HepG2 (cell line): ENCODE results near the gene KAZN. TPM values are rescaled to one million over a fixed set of nuclear protein-coding genes. Genes with fewer than 3 reads are reported as not detected.

ENCODE experiments used
- ATAC-seq: fragments of 200-7000 bp; cut with Tn5 transposase; 3 replicates; pipeline ENCODE4 v1.9.1; 2020; ENCODE audit warnings: mild to moderate bottlenecking, moderate library complexity
- BruUV-seq: library from RNA; stranded (reverse); fragments of 400-500 nt; replicated peaks from 2 replicates; lab custom pipeline; 2021; lab: Mats Ljungman, UMichigan
- CTCF ChIA-PET: fragments of 300-600 bp; formaldehyde crosslinking; extraction: SDS; loops from one replicate; lab custom pipeline; 2021; ENCODE audit warnings: low total read pairs, inconsistent platforms, low intra/inter-chr PET ratio; lab: Yijun Ruan, JAX
- POLR2A ChIA-PET: fragments of 350-600 bp; sonication (Branson Sonifier 250); formaldehyde crosslinking; loops from one replicate; lab custom pipeline; 2020; ENCODE audit warnings: antibody characterized with exemption, inconsistent platforms; lab: Yijun Ruan, JAX
- DNase-seq: peaks from one replicate; pipeline ENCODE4 v3.0.0-alpha.2; 2015; ENCODE audit warnings: low spot score
- FAIRE-seq: peaks from 3 replicates; lab custom pipeline; 2011; peaks lifted over from hg19 to GRCh38; lab: Jason Lieb, UNC
- H2AFZ ChIP-seq: one replicate; pipeline ENCODE4 v1.6.1; 2011; ENCODE audit warnings: low read length, inconsistent platforms
- H3K27ac ChIP-seq: fragments of 300-600 bp; 3 replicates; pipeline ENCODE4 v1.8.0; 2011; ENCODE audit warnings: mixed run types, mild to moderate bottlenecking, mixed read lengths, low read length, inconsistent platforms; ENCODE audit not compliant: insufficient read depth; ENCODE audit errors: extremely low read length
- H3K27me3 ChIP-seq, 2 experiments: fragments of 200-600 bp in 1 of 2; 2 replicates in 1 of 2; 3 replicates in 1 of 2; pipeline versions ENCODE4 v1.6.0 to v1.8.0; 2011; ENCODE audit warnings: low read length in 2 of 2, mild to moderate bottlenecking in 2 of 2, moderate library complexity in 2 of 2, inconsistent platforms in 1 of 2; ENCODE audit not compliant: insufficient read depth in 2 of 2, control insufficient read depth in 1 of 2
- H3K36me3 ChIP-seq, 2 experiments: fragments of 200-600 bp in 1 of 2; replicated peaks in 1 of 2; 2 replicates in 1 of 2; 3 replicates in 1 of 2; pipeline versions ENCODE4 v1.5.1 to v1.8.0; 2011; ENCODE audit warnings: low read length in 2 of 2, inconsistent platforms in 1 of 2; ENCODE audit not compliant: insufficient read depth in 2 of 2, control insufficient read depth in 1 of 2
- H3K4me1 ChIP-seq: 2 replicates; pipeline ENCODE4 v1.5.1; 2012; ENCODE audit warnings: low read length, inconsistent platforms; ENCODE audit not compliant: insufficient read depth
- H3K4me2 ChIP-seq: 2 replicates; pipeline ENCODE4 v1.6.0; 2011; ENCODE audit warnings: low read depth, low read length, inconsistent platforms
- H3K4me3 ChIP-seq, 3 experiments: fragments of 200-600 bp in 1 of 3; sonication (generic), shearing (Covaris generic) in 1 of 3; replicated peaks in 1 of 3; 2 replicates each; pipeline ENCODE4 v1.5.1; 2011 to 2016; ENCODE audit warnings: low read length in 3 of 3, inconsistent platforms in 2 of 3, low read depth in 2 of 3, mild to moderate bottlenecking in 2 of 3, control low read depth in 1 of 3, mixed read lengths in 1 of 3; ENCODE audit not compliant: insufficient read depth in 1 of 3
- H3K79me2 ChIP-seq: one replicate; pipeline ENCODE4 v1.6.1; 2011; ENCODE audit warnings: low read length, inconsistent platforms; ENCODE audit not compliant: insufficient read depth
- H3K9ac ChIP-seq: 2 replicates; pipeline ENCODE4 v1.6.0; 2011; ENCODE audit warnings: mild to moderate bottlenecking, low read depth, low read length, inconsistent platforms; ENCODE audit not compliant: insufficient read depth
- H3K9me3 ChIP-seq: 2 replicates; pipeline ENCODE4 v1.5.1; 2012; ENCODE audit warnings: mild to moderate bottlenecking, low read length
- H4K20me1 ChIP-seq: 2 replicates; pipeline ENCODE4 v1.6.0; 2011; ENCODE audit warnings: inconsistent platforms, mild to moderate bottlenecking, low read length, moderate library complexity; ENCODE audit not compliant: insufficient read depth
- ADNP ChIP-seq: sonication (generic); formaldehyde crosslinking; IDR thresholded peaks from 2 replicates; pipeline ENCODE4 v1.4.0; 2020; ENCODE audit warnings: missing genetic modification reagents
- ATF7 ChIP-seq, 2 experiments: fragments of 450-650 bp in 1 of 2; sonication (generic) in 1 of 2; formaldehyde crosslinking in 1 of 2; IDR thresholded peaks; 2 replicates each; pipeline versions ENCODE4 v1.4.0 to v1.6.1; 2016 to 2020; ENCODE audit warnings: antibody characterized with exemption in 1 of 2, mild to moderate bottlenecking in 1 of 2, missing genetic modification reagents in 1 of 2
- CREB1 ChIP-seq, 2 experiments: fragments of 450-650 bp in 1 of 2; IDR thresholded peaks; 2 replicates each; pipeline ENCODE4 v1.6.1; 2016 to 2017; ENCODE audit warnings: control low read depth in 1 of 2, mild to moderate bottlenecking in 1 of 2, missing compliant biosample characterization in 1 of 2, missing genetic modification characterization in 1 of 2
- GATAD2A ChIP-seq: IDR thresholded peaks from 2 replicates; pipeline ENCODE4 v1.6.1; 2016
- JDP2 ChIP-seq: sonication (generic); formaldehyde crosslinking; IDR thresholded peaks from 2 replicates; pipeline ENCODE4 v1.8.1; 2022; ENCODE audit warnings: missing genetic modification reagents, borderline replicate concordance
- PAWR ChIP-seq: sonication (generic); formaldehyde crosslinking; IDR thresholded peaks from 2 replicates; pipeline ENCODE4 v1.4.0; 2020; ENCODE audit warnings: missing genetic modification reagents, mild to moderate bottlenecking, borderline replicate concordance
- PREB ChIP-seq: sonication (generic); formaldehyde crosslinking; IDR thresholded peaks from 2 replicates; pipeline ENCODE4 v1.4.0; 2020; ENCODE audit warnings: missing genetic modification reagents
- RARG ChIP-seq: sonication (generic); formaldehyde crosslinking; IDR thresholded peaks from 2 replicates; pipeline ENCODE4 v1.4.0; 2020; ENCODE audit warnings: low read depth, mild to moderate bottlenecking, missing genetic modification reagents
- TMF1 ChIP-seq: sonication (generic); formaldehyde crosslinking; IDR thresholded peaks from 2 replicates; pipeline ENCODE4 v1.8.1; 2022; ENCODE audit warnings: low read depth, missing genetic modification reagents
- XRCC5 ChIP-seq: fragments of 200-400 bp; formaldehyde crosslinking; optimal IDR thresholded peaks from 2 replicates; pipeline ENCODE3; 2017; ENCODE audit warnings: mild to moderate bottlenecking, low read length
- ZFP1 ChIP-seq: IDR thresholded peaks from 2 replicates; pipeline ENCODE4 v1.6.1; 2016
- ZNF224 ChIP-seq: sonication (generic); formaldehyde crosslinking; IDR thresholded peaks from 2 replicates; pipeline ENCODE4 v1.5.0; 2020; ENCODE audit warnings: mild to moderate bottlenecking, missing genetic modification reagents
- ZNF24 ChIP-seq: fragments of 450-650 bp; IDR thresholded peaks from 2 replicates; pipeline ENCODE4 v1.6.1; 2017; ENCODE audit warnings: antibody characterized with exemption, mild to moderate bottlenecking
- WGBS: methylation state at CpG from one replicate; pipeline ENCODE4 v1.1.6; 2017; ENCODE audit warnings: low lambda C conversion rate; 5-methylcytosine and 5-hydroxymethylcytosine counted together
- in situ Hi-C: cut with HindIII; loops from 2 replicates; pipeline ENCODE4 v1.10.0; 2017; ENCODE audit warnings: low pct_unique_long_range_greater_than_20kb; ENCODE audit not compliant: extremely low pct_ligation_motif_present
- intact Hi-C: fragments of 100-400 bp; cut with micrococcal nuclease; formaldehyde crosslinking; loops from one replicate; pipeline ENCODE4 v1.10.0; 2022; ENCODE audit not compliant: unreplicated experiment
- polyA plus RNA-seq, 8 experiments: library from polyadenylated mRNA; depleted of rRNA in 3 of 8; stranded (reverse) in 7 of 8; unstranded in 1 of 8; fragments of >200 nt; fragmentation: Illumina TruSeq in 4 of 8; extraction: Trizol in 4 of 8; gene quantifications; 2 replicates each; pipeline versions ENCODE4 v1.2.1 to v1.2.3, GENCODE V29; 2011 to 2016; ENCODE audit warnings: low read depth in 4 of 8, missing spikeins in 1 of 8, mixed read lengths in 1 of 8; ENCODE audit not compliant: insufficient read depth in 1 of 8
- total RNA-seq, 5 experiments: library from RNA; depleted of rRNA; stranded (reverse); fragments of >200 nt; fragmentation: Illumina TruSeq; extraction: Trizol; gene quantifications; 2 replicates each; pipeline ENCODE4 v1.2.3, GENCODE V29; 2016; ENCODE audit warnings: low read depth in 1 of 5
- TF ChIP-seq, protein P1 (sequence below): sonication (generic); formaldehyde crosslinking; IDR thresholded peaks from 2 replicates; pipeline ENCODE4 v1.4.0; 2020; ENCODE audit warnings: missing genetic modification reagents
- TF ChIP-seq, protein P2 (sequence below): sonication (generic); formaldehyde crosslinking; IDR thresholded peaks from 2 replicates; pipeline ENCODE4; 2020; ENCODE audit warnings: missing genetic modification reagents, mild to moderate bottlenecking, borderline replicate concordance

The KAZN gene
- total and polyA plus RNA-seq, 2 of the 13 experiments (the other 11 are each of a cell fraction or from before 2014, with no cell fraction given), result 10.4 to 13.5 TPM

GRCh38 chr1:14590411-14591180, 7.9 kb upstream of the KAZN start:
- H3K27ac ChIP-seq, result no peak overlapping the region
- no peaks in the 10 kb centered on the region for H3K36me3 ChIP-seq
- TF ChIP-seq RARG (CRISPR knock-in tag) (no peak), CREB1 (IDR thresholded peaks at IDR 0.05) (peak; percentile 94), CREB1 (CRISPR knock-in tag; IDR thresholded peaks at IDR 0.05) (no peak), PAWR (CRISPR knock-in tag) (no peak), ATF7 (IDR thresholded peaks at IDR 0.05) (peak; percentile 92), ATF7 (CRISPR knock-in tag; IDR thresholded peaks at IDR 0.05) (no peak)
- H3K9ac ChIP-seq, result no peak overlapping the region
- no peaks in the 10 kb centered on the region for H3K4me1 ChIP-seq
- H3K79me2 ChIP-seq, result no peaks in the 10 kb centered on the region
- no peak overlapping the region for H3K4me2 ChIP-seq
- DNase-seq, result no peak
- peaks cover 0 to 10% of the 10 kb centered on the region in 2 experiments; a peak in 3 of 5 replicates for H3K27me3 ChIP-seq
- no peak for FAIRE-seq
- H4K20me1 ChIP-seq, result no peaks in the 10 kb centered on the region
- H3K9me3 ChIP-seq, result no peaks in the 10 kb centered on the region
- in situ Hi-C loops (no loop called here), intact Hi-C loops (no loop called here)
- no TSS peak for BruUV-seq
- 21% methylated on average over 10 of the region's 10 CpGs for WGBS
- ChIA-PET CTCF (no interaction called here), POLR2A (no interaction called here)
- H2AFZ ChIP-seq, result no peak overlapping the region
- ATAC-seq, result no peak
- H3K4me3 ChIP-seq, result no peak overlapping the region

DNA sequence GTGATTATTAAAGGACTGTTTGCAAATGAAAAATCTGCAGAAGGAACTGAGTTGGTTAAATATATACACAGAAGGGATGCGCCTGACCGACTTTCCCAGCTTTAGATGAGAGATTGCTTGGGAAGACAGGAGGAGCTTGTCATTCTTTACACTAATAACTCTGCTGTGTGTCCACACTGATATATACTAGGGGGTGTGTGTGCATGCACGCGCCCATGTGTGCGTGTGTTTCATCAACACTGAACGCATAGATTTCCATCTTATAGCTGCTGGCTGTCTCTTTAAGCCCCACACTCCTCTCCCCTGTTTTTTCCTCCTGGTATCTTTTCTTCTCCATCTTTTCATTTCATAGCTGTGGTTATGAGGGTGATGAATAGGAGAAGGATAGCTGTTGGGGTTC, 6.9 kb upstream of the KAZN start:
- no TSS peak for BruUV-seq
- Histone ChIP-seq H3K9ac (no peak overlapping the region), H3K27ac (no peak overlapping the region), H3K79me2 (no peaks in the 10 kb centered on the region), H3K4me3 (no peak overlapping the region), H4K20me1 (no peaks in the 10 kb centered on the region), H3K9me3 (no peaks in the 10 kb centered on the region), H3K27me3 (peaks cover 0 to 10% of the 10 kb centered on the region in 2 experiments; a peak in 3 of 5 replicates), H3K4me2 (no peak overlapping the region), H3K36me3 (no peaks in the 10 kb centered on the region), H2AFZ (no peak overlapping the region), H3K4me1 (no peaks in the 10 kb centered on the region)
- in situ Hi-C loops (no loop called here), intact Hi-C loops (no loop called here)
- 56% methylated on average over 6 of the region's 6 CpGs for WGBS
- ChIA-PET POLR2A (no interaction called here), CTCF (no interaction called here)
- DNase-seq (no peak), FAIRE-seq (no peak), ATAC-seq (no peak)
- no peak for TF ChIP-seq ZNF24
- TF ChIP-seq ZFP1 (CRISPR knock-in tag), result no peak
- TF ChIP-seq ZNF224 (CRISPR knock-in tag), result no peak
- no peak for TF ChIP-seq JDP2 (CRISPR knock-in tag)
- TF ChIP-seq, protein P1, sequence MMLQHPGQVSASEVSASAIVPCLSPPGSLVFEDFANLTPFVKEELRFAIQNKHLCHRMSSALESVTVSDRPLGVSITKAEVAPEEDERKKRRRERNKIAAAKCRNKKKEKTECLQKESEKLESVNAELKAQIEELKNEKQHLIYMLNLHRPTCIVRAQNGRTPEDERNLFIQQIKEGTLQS, result no peak
- no peak for TF ChIP-seq ADNP (CRISPR knock-in tag)
- TF ChIP-seq PREB (CRISPR knock-in tag), result no peak
- no peak for TF ChIP-seq TMF1 (CRISPR knock-in tag)
- TF ChIP-seq, protein P2, sequence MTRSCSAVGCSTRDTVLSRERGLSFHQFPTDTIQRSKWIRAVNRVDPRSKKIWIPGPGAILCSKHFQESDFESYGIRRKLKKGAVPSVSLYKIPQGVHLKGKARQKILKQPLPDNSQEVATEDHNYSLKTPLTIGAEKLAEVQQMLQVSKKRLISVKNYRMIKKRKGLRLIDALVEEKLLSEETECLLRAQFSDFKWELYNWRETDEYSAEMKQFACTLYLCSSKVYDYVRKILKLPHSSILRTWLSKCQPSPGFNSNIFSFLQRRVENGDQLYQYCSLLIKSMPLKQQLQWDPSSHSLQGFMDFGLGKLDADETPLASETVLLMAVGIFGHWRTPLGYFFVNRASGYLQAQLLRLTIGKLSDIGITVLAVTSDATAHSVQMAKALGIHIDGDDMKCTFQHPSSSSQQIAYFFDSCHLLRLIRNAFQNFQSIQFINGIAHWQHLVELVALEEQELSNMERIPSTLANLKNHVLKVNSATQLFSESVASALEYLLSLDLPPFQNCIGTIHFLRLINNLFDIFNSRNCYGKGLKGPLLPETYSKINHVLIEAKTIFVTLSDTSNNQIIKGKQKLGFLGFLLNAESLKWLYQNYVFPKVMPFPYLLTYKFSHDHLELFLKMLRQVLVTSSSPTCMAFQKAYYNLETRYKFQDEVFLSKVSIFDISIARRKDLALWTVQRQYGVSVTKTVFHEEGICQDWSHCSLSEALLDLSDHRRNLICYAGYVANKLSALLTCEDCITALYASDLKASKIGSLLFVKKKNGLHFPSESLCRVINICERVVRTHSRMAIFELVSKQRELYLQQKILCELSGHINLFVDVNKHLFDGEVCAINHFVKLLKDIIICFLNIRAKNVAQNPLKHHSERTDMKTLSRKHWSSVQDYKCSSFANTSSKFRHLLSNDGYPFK (CRISPR knock-in tag), result no peak
- no peak for TF ChIP-seq XRCC5
- TF ChIP-seq GATAD2A, result no peak
